AG20443 (cell line): ENCODE results near the gene MEX3A.
A peak's percentile ranks its signal among the peaks of the same experiment; 100 is the strongest.
"Not testable (repeated sequence)": the region's sequence is repeated elsewhere in the genome, so short reads cannot be mapped to it uniquely, and the experiment has no call there.

Experiments
- DNase-seq: peaks from one replicate; pipeline ENCODE4 v3.0.0; 2012; ENCODE audit warnings: low spot score, mixed read lengths

MEX3A gene

GRCh38 chr1:156054500-156055280 lies 27.6 kb downstream of the MEX3A start, which contains the start of gene LAMTOR2:
TSS of gene LAMTOR2 (plus strand) at chr1:156054782. CDS start at chr1:156054890, 108 bp downstream.
- peak; percentile 96 for DNase-seq

- DNase-seq, result peak; percentile 96
Measured at GRCh38 chr1:156053768-156054499, 28.3 kb downstream of the MEX3A start, which contains the start of gene UBQLN4. TSS of gene UBQLN4 (minus strand) at chr1:156053798. CDS start at chr1:156053701, 97 bp downstream.

GRCh38 chr1:156052862-156053767 lies 29.1 kb downstream of the MEX3A start:
- peak; percentile 82 for DNase-seq

GRCh38 chr1:156051011-156051725 lies 31.1 kb downstream of the MEX3A start:
- no peak for DNase-seq

- peak; percentile 35 for DNase-seq
Measured at GRCh38 chr1:156050376-156050775, 31.9 kb downstream of the MEX3A start.

GRCh38 chr1:156048663-156049258 lies 33.5 kb downstream of the MEX3A start:
- DNase-seq, result no peak

GRCh38 chr1:156045076-156045475 lies 37.2 kb downstream of the MEX3A start:
- DNase-seq, result no peak

- no peak for DNase-seq
Measured at GRCh38 chr1:156042828-156043227, 39.4 kb downstream of the MEX3A start.

GRCh38 chr1:156034991-156035390 lies 47.3 kb downstream of the MEX3A start:
- DNase-seq, result not testable (repeated sequence)

- DNase-seq, result peak; percentile 63
Measured at GRCh38 chr1:156033011-156033410, 49.3 kb downstream of the MEX3A start.

- DNase-seq, result no peak
Measured at GRCh38 chr1:156026588-156026987, 55.7 kb downstream of the MEX3A start.

- peak; percentile 67 for DNase-seq
Measured at GRCh38 chr1:156025876-156026275, 56.4 kb downstream of the MEX3A start.

GRCh38 chr1:156024801-156025200 lies 57.5 kb downstream of the MEX3A start:
- DNase-seq, result no peak
